Islet of Langerhans (tissue), 1 donor: Measurements from ENCODE around the gene NPR1.
"Not testable (repeated sequence)": the region's sequence is repeated elsewhere in the genome, so short reads cannot be mapped to it uniquely, and the experiment has no call there.

Source experiments
- FAIRE-seq: peaks from one replicate; lab custom pipeline; 2011; peaks lifted over from hg19 to GRCh38; lab: Jason Lieb, UNC

NPR1 gene

DNA sequence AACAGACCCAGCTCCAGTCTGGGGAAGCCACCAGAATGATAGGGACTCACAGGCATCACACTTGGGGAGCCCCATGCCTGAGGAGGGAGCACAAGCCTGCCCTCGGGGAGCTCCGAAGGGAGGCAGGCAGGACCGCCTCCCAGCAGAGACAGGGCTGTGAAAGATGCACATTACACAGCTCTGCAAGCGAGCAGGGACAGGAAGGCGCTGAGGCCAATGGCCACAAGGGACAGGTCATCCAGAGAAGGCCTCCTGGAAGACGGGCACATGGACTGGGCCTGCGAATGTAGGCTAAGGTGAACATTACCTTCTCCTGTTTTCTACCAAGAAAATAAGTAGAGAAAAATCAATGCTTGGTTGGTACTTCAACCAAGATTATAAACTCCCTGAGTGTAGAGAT is 4.2 kb downstream of the NPR1 start:
- FAIRE-seq, result no peak

DNA sequence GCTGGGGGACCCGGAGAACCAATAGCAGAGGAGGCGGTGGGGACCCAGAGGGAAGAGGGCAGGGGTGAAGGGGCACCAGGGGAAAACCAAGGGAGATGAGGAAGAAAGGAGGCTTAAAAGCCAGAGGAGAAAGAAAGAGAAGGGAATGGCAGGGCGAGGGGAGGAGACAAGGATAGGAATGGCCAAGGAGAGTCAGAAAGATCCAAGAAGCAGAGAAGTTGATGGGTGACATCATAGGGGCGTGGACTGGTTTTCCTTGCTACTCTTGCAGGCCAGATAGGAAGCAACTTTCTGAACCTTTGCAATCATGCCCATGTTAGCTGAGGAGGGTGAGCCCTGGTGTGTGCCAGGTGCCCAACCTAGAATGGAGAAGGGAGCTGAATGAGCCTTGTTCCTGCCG is 5.4 kb downstream of the NPR1 start:
- FAIRE-seq, result no peak

DNA sequence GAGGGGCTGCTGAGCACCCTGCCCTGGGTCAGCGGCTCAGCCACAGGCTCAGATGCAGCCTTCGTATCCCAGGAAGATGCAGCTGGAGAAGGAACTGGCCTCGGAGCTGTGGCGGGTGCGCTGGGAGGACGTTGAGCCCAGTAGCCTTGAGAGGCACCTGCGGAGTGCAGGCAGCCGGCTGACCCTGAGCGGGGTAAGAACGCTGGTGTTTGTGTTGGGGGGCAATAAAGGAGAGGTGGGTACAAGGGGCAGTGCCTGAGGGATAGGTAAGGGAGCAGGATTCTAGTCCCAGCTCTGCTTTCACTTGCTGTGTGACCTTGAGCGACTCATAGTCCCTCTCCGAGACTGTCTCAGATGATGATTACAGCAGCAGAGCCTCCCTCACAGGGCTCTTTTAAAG is 6.4 kb downstream of the NPR1 start:
- FAIRE-seq, result no peak

DNA sequence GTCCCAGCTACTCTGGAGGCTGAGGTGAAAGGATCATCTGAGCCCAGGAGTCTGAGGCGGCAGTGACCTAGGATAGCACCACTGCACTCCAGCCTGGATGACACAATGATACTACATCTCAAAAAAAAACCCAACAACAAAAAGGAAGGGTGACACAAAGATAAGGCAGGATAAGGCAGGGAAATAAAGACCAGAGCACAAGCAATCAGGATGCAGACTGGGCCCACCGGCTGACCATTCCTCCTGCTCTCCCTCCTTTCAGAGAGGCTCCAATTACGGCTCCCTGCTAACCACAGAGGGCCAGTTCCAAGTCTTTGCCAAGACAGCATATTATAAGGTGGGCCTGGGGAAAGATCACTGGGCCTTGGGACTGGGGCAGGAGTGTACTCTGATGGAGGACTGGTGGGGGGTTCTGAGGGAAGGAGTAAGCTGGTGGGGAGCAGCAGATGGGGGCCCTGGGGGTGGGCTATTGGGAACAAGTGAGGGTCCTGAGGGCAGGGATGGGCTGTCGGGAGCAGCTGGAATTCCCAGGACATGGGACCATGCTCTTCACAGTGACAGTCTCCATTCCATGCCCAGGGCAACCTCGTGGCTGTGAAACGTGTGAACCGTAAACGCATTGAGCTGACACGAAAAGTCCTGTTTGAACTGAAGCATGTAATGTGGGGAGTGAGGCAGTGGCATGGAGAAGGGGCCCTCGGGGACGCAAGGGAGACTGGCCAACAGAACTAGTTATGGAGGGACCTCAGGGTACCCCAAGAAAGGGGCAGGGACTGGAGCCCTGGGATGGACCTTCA is 7.3 kb downstream of the NPR1 start:
- no peak for FAIRE-seq

DNA sequence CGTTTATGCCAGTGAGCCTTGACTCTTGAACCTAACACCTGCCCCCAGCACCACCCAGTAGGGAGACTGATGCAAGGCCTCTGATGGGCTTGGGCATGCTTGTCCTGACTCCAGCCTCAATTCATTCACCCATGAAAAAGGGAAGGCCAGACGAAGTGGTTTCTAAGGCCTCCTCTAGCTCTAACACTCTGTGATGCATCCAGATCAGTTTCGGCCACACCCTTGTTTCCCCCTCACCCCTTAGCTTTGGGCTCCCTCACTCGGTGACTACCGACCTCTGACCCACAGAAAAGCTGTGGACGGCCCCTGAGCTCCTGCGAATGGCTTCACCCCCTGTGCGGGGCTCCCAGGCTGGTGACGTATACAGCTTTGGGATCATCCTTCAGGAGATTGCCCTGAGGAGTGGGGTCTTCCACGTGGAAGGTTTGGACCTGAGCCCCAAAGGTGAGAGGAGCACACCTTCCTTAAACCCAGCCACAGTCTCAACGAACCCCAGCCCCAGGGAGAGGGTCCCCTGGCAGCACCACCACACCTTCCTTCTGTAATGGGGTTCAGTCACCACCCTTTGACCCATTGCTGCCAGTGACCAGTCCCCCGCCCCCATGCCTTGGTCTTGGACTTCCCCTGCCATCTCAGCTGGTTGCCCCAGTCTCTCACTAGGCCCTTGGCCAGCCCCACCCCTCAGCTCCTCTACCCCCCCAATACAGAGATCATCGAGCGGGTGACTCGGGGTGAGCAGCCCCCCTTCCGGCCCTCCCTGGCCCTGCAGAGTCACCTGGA is 9.0 kb downstream of the NPR1 start:
- no peak for FAIRE-seq

GRCh38 chr1:153688276-153688675 is 9.8 kb downstream of the NPR1 start:
- FAIRE-seq, result no peak

DNA sequence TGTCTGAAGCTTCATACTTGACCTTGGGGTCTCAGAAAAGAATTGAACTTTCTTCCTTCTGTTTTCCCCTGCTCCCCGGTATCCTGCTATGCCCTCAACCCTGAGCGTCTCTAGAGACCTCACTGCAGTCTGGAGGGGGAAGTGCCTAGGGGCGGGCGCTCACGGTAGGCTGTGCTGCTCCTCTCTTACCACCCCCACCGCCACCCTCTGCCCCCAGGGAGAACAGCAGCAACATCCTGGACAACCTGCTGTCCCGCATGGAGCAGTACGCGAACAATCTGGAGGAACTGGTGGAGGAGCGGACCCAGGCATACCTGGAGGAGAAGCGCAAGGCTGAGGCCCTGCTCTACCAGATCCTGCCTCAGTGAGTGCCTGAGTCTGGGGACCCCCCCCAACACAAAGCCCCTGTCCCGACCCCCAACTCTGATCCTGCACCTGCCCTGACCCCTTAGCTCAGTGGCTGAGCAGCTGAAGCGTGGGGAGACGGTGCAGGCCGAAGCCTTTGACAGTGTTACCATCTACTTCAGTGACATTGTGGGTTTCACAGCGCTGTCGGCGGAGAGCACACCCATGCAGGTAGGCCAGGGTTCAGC is 10.3 kb downstream of the NPR1 start:
- no peak for FAIRE-seq

- FAIRE-seq, result no peak
These were observed 15.0 kb downstream of the NPR1 start for GRCh38 chr1:153693466-153693865.

GRCh38 chr1:153696741-153697140 is 18.3 kb downstream of the NPR1 start:
- no peak for FAIRE-seq

DNA sequence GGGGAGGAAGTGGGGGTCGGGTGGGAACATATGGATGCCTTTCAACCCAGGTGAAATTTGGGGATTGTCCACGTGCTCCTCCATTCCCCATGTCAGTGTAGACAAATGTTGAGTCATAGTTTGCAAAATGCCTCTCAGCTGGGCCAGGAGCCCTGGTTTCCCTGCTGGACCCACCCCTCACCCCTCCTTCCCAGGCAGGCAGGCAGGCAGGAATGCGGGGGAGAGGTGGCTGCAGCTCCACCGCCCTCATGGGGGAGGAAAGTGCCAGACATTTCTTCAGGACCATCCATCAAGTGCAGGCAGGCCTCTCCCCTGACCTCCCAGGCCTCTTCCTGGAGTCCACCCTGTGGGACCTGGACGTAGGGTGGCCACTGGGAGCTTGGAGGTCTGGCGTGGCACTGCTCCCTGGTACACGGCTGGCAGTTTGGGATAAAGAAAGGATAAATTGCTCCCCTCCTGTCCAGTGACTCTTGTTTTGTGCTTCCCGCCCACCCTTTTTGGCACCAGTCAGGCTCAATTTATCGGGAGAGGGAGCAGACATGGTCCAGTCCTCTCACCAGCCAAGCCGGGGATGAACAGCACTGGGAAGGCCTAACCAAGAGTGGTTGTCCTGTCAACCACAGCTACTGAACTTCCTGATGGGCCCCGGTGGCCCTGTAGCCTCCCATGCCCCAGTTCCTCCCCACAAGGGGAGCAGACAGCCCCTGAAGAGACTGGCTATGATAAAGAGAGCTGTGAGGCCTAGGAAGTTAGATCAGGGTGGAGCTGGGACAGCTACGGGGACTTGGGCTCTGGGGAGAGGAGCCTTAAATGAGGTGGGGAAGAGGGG is 18.9 kb downstream of the NPR1 start:
- no peak for FAIRE-seq

DNA sequence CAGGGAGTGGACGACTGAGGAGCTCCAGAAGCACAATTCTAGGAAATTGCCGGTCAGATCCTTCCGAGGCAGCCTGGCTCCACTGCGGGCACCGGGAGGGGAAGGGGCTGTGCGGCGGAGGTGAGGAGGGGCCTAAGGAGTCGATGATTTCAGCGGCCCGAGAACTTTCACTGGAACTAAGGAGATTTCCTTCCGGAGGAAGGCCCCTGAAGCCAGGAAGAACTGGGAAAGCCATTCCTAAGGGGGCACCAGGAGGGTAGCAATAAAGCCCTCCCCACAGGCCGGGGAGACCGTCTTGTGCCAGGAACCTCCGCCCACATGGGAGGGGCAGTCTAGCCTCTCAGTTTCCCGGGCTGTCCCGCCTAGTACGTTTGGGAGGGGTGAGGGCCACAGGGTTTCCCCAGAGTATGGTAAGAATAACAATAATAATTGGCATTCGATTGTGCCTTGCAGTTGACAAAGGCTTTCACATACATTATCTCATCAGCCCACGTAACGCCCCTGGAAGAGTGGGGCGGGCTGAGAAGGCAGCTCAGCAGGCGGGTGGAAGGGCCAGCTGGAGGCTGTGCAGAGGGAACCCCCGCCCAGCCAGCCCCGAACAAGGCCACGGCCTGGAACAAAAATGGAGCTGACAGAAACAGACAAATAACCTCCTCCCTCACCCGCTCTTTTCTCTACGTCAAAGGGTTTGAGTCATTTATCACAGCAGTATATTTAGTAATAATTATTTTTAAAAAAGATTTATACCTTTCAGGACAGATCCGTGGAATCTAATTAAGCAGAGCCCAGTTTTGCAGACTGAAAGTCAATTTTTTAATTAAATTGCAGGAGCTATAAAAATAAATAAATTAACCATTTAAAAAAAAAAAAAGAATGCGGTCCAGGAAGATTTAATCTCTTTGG is 19.8 kb downstream of the NPR1 start:
- no peak for FAIRE-seq

- no peak for FAIRE-seq
These were observed 20.6 kb downstream of the NPR1 start for GRCh38 chr1:153698923-153699714.

- FAIRE-seq, result no peak
These were observed 21.3 kb downstream of the NPR1 start for GRCh38 chr1:153699768-153700167.

- no peak for FAIRE-seq
These were observed 27.0 kb downstream of the NPR1 start for GRCh38 chr1:153705484-153705883.

GRCh38 chr1:153711026-153711425 is 32.5 kb downstream of the NPR1 start:
- no peak for FAIRE-seq

GRCh38 chr1:153716211-153716610 is 37.7 kb downstream of the NPR1 start:
- FAIRE-seq, result not testable (repeated sequence)

GRCh38 chr1:153717330-153717729 is 38.8 kb downstream of the NPR1 start:
- no peak for FAIRE-seq

- FAIRE-seq, result no peak
These were observed 45.2 kb downstream of the NPR1 start for GRCh38 chr1:153723687-153724086.

DNA sequence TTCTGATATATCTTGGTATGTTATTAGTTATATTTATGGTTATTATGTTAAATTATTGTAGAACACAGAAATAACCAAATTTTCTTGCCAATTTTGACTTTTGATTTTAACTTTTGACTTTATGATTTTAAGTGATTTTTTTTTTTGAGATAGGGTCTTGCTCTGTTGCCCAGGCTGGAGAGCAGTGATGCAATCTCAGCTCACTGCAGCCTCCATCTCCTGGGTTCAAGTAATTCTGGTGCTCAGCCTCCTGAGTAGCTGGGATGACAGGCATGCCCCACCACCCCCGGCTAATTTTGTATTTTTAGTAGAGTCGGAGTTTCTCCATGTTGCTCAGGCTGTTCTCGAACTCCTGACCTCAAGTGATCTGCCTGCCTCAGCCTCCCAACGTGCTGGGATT is 46.1 kb downstream of the NPR1 start:
- not testable (repeated sequence) for FAIRE-seq

GRCh38 chr1:153727463-153728304 is 49.2 kb downstream of the NPR1 start, which contains the start of gene INTS3:
Gene INTS3, plus strand, starts transcription at chr1:153728050. Its CDS starts 585 bp downstream, at chr1:153728635.
- peak; percentile 95 for FAIRE-seq
